NK-92 treated with Interleukin-12 subunit alpha and Interleukin-12 subunit beta, amount 100 ng/mL, for 24 hours (cell line): Measurements from ENCODE around the gene SUSD1.
"Not testable (repeated sequence)": the region's sequence is repeated elsewhere in the genome, so short reads cannot be mapped to it uniquely, and the experiment has no call there.

Source experiments
- DNase-seq: peaks from one replicate; lab custom pipeline; 2025; lab: John Stamatoyannopoulos, UW

Gene SUSD1

GRCh38 chr9:112173489-112174221, 1.4 kb downstream of the SUSD1 start:
- no peak for DNase-seq

- DNase-seq: no peak
These were observed 4.1 kb downstream of the SUSD1 start for GRCh38 chr9:112170968-112171367.

GRCh38 chr9:112170235-112170634, 4.9 kb downstream of the SUSD1 start:
- DNase-seq: no peak

- no peak for DNase-seq
These were observed 5.7 kb downstream of the SUSD1 start for GRCh38 chr9:112169368-112169767.

GRCh38 chr9:112168197-112168596, 6.9 kb downstream of the SUSD1 start:
- no peak for DNase-seq

- DNase-seq: no peak
These were observed 8.6 kb downstream of the SUSD1 start for GRCh38 chr9:112166176-112167140.

GRCh38 chr9:112162621-112163413, 12.3 kb downstream of the SUSD1 start:
- DNase-seq: no peak

- no peak for DNase-seq
These were observed 15.3 kb downstream of the SUSD1 start for GRCh38 chr9:112159781-112160180.

- no peak for DNase-seq
These were observed 16.3 kb downstream of the SUSD1 start for GRCh38 chr9:112158656-112159367.

- no peak for DNase-seq
These were observed 17.1 kb downstream of the SUSD1 start for GRCh38 chr9:112157961-112158360.

- DNase-seq: no peak
These were observed 18.0 kb downstream of the SUSD1 start for GRCh38 chr9:112157087-112157486.

GRCh38 chr9:112149211-112149610, 25.9 kb downstream of the SUSD1 start:
- no peak for DNase-seq

GRCh38 chr9:112145886-112146285, 29.2 kb downstream of the SUSD1 start:
- DNase-seq: no peak

GRCh38 chr9:112144807-112145206, 30.3 kb downstream of the SUSD1 start:
- no peak for DNase-seq

GRCh38 chr9:112142420-112142819, 32.7 kb downstream of the SUSD1 start:
- no peak for DNase-seq

- DNase-seq: no peak
These were observed 34.2 kb downstream of the SUSD1 start for GRCh38 chr9:112140936-112141335.

- no peak for DNase-seq
These were observed 38.0 kb downstream of the SUSD1 start for GRCh38 chr9:112137066-112137465.

GRCh38 chr9:112135706-112136105, 39.4 kb downstream of the SUSD1 start:
- DNase-seq: no peak

- DNase-seq: not testable (repeated sequence)
These were observed 41.3 kb downstream of the SUSD1 start for GRCh38 chr9:112133806-112134205.

- DNase-seq: no peak
These were observed 42.7 kb downstream of the SUSD1 start for GRCh38 chr9:112132356-112132755.

- no peak for DNase-seq
These were observed 44.1 kb downstream of the SUSD1 start for GRCh38 chr9:112130997-112131396.

GRCh38 chr9:112130347-112130746, 44.8 kb downstream of the SUSD1 start:
- DNase-seq: no peak
